Psoas muscle (tissue), 8 donors: ENCODE results near the gene ALOX15B. TPM values are rescaled to one million over a fixed set of nuclear protein-coding genes. Genes with fewer than 3 reads are reported as not detected.
A peak's percentile ranks its signal among the peaks of the same experiment; 100 is the strongest.

Experiments used
- ATAC-seq, 4 donors: fragments of 200-7000 bp; cut with Tn5 transposase; one replicate each; pipeline ENCODE4 v1.9.1; 2020; ENCODE audit warnings: moderate library complexity in 3 of 4, mild to moderate bottlenecking in 2 of 4
- DNase-seq, 2 donors: peaks; one replicate each; pipeline ENCODE4 v3.0.0-alpha.2; 2020
- H3K27ac ChIP-seq: fragments of 200-600 bp; one replicate; pipeline ENCODE4 v1.8.0; 2022
- H3K27me3 ChIP-seq, 3 donors: fragments of 200-600 bp in 1 of 3; one replicate each; pipeline versions ENCODE4 v1.6.1 to v1.8.0; 2013 to 2022; ENCODE audit warnings: low read length in 2 of 3, mild to moderate bottlenecking in 2 of 3, moderate library complexity in 1 of 3; ENCODE audit not compliant: insufficient read depth in 3 of 3
- H3K36me3 ChIP-seq, 2 donors: fragments of 200-600 bp in 1 of 2; one replicate each; pipeline versions ENCODE4 v1.6.1 to v1.8.0; 2013 to 2022; ENCODE audit warnings: low read depth in 1 of 2, mild to moderate bottlenecking in 1 of 2, moderate library complexity in 1 of 2; ENCODE audit not compliant: insufficient read depth in 1 of 2
- H3K4me1 ChIP-seq: fragments of 200-600 bp; one replicate; pipeline ENCODE4 v1.8.0; 2022
- H3K4me3 ChIP-seq: fragments of 200-600 bp; one replicate; pipeline ENCODE4 v1.8.0; 2022; ENCODE audit warnings: mild to moderate bottlenecking
- H3K9me3 ChIP-seq: fragments of 200-600 bp; one replicate; pipeline ENCODE4 v1.8.0; 2022
- CTCF ChIP-seq: fragments of 200-600 bp; IDR thresholded peaks from one replicate; pipeline ENCODE4 v1.8.0; 2022; ENCODE audit warnings: antibody characterized with exemption
- WGBS, 3 donors: extraction: QIAGEN DNeasy Blood & Tissue Kit; methylation state at CpG; one replicate each; pipeline versions ENCODE4 v1.1.6 to v1.1.7; 2013; 5-methylcytosine and 5-hydroxymethylcytosine counted together
- intact Hi-C, 2 donors: fragments of 100-400 bp; cut with DNase I; formaldehyde crosslinking; loops; one replicate each; pipeline versions ENCODE4 v1.11.0 to v1.14.2; 2022
- polyA plus RNA-seq, 3 donors: library from polyadenylated mRNA; stranded (reverse); fragments of 200-250 nt; gene quantifications; one replicate each; pipeline ENCODE4 v1.2.3, GENCODE V29; 2013
- total RNA-seq, 4 donors: library from RNA; stranded (reverse); fragmentation: NEBNext Ultra II Directional in 2 of 4; extraction: Animal tissue kit (Norgen Biotek cat#: 25700) in 2 of 4; gene quantifications; one replicate each; pipeline versions ENCODE4 v1.2.1 to v1.2.4, GENCODE V29; 2021 to 2023
- donor health status: healthy with polysubstance abuse.
- donor health status: DM: no; HTN: no; CAD: no; lungs with moderate emphysema.
- donor health status: Bipolar disorder and iron deficiency.
- donor health status: healthy.
- donor health status: DM: yes; HTN: yes; CAD: no.
- donor health status: DM: no; HTN: no; CAD: no.
- donor health status: DM: no; HTN: no; CAD: no.
- donor health status: DM: yes; HTN: yes; CAD: no.

ALOX15B gene
- total and polyA plus RNA-seq, 7 donors: 0.09 to 1.1 (median 0.32) TPM; not detected in 2

- no peaks in the 10 kb centered on the region for H3K36me3 ChIP-seq
- H3K4me1 ChIP-seq: no peaks in the 10 kb centered on the region
- WGBS, 3 donors: 91 to 94% (median 92%) methylated on average over 7 of the region's 7 CpGs
- ATAC-seq (no peak), DNase-seq (no peak)
- TF ChIP-seq CTCF: no peak
- H3K9me3 ChIP-seq: no peaks in the 10 kb centered on the region
- H3K27me3 ChIP-seq: peaks cover 0 to 9% (median 0%) of the 10 kb centered on the region in 3 donors
- intact Hi-C loops: loop anchor here in 1 of 2 donors (10.0 kb wide), 1 partner anchor 309 kb away; no protein-coding TSS in a partner anchor
- no peak overlapping the region for H3K4me3 ChIP-seq
- H3K27ac ChIP-seq: no peak overlapping the region
Observed at GRCh38 chr17:8053600-8053999, 14.7 kb downstream of the ALOX15B start.

GRCh38 chr17:8055851-8056231 is 17.0 kb downstream of the ALOX15B start:
- Histone ChIP-seq H3K27me3 (peaks cover 0 to 19% (median 5%) of the 10 kb centered on the region in 3 donors), H3K4me3 (no peak overlapping the region), H3K9me3 (no peaks in the 10 kb centered on the region), H3K4me1 (no peaks in the 10 kb centered on the region), H3K36me3 (no peaks in the 10 kb centered on the region), H3K27ac (no peak overlapping the region)
- WGBS, 3 donors: 80 to 89% (median 82%) methylated on average over 3 of the region's 3 CpGs
- intact Hi-C loops: loop anchor here (5.0 to 10.0 kb wide), 4 partner anchors 64 to 311 kb away; no protein-coding TSS in a partner anchor
- no peak for TF ChIP-seq CTCF
- DNase-seq (no peak), ATAC-seq (no peak)

GRCh38 chr17:8056232-8056975 is 17.5 kb downstream of the ALOX15B start:
- ATAC-seq (peak in 3 of 4 donors; percentile 20 to 28 (median 24)), DNase-seq (no peak)
- H3K9me3 ChIP-seq: no peaks in the 10 kb centered on the region
- intact Hi-C loops: loop anchor here (5.0 to 10.0 kb wide), 4 partner anchors 64 to 312 kb away; no protein-coding TSS in a partner anchor
- TF ChIP-seq CTCF: no peak
- no peaks in the 10 kb centered on the region for H3K36me3 ChIP-seq
- H3K27me3 ChIP-seq: peaks cover 0 to 25% (median 10%) of the 10 kb centered on the region in 3 donors
- WGBS, 3 donors: 58 to 61% (median 60%) methylated on average over 14 of the region's 14 CpGs
- no peak overlapping the region for H3K27ac ChIP-seq
- H3K4me1 ChIP-seq: no peaks in the 10 kb centered on the region
- H3K4me3 ChIP-seq: no peak overlapping the region

GRCh38 chr17:8056976-8057625 is 18.2 kb downstream of the ALOX15B start:
- Histone ChIP-seq H3K36me3 (no peaks in the 10 kb centered on the region), H3K4me3 (no peak overlapping the region), H3K9me3 (no peaks in the 10 kb centered on the region), H3K27me3 (peaks cover 0 to 32% (median 10%) of the 10 kb centered on the region in 3 donors), H3K27ac (no peak overlapping the region), H3K4me1 (no peaks in the 10 kb centered on the region)
- intact Hi-C loops: loop anchor here (5.0 to 10.0 kb wide), 4 partner anchors 65 to 312 kb away; no protein-coding TSS in a partner anchor
- ATAC-seq (peak in 1 of 4 donors; percentile 17), DNase-seq (no peak)
- TF ChIP-seq CTCF: no peak
- WGBS, 3 donors: 74 to 76% (median 76%) methylated on average over 17 of the region's 17 CpGs
